PFSK-1 (cell line): ENCODE data around the gene EXOC6B.

Source experiments
- FOXP2 ChIP-seq: optimal IDR thresholded peaks from 2 replicates; pipeline ENCODE3; 2011; ENCODE audit warnings: borderline replicate concordance, control low read depth, inconsistent platforms; ENCODE audit not compliant: insufficient read depth; ENCODE audit errors: extremely low read length, extremely low read depth
- POLR2AphosphoS5 ChIP-seq: IDR thresholded peaks from 2 replicates; pipeline ENCODE4 v1.6.1; 2012; ENCODE audit warnings: low read depth, mild to moderate bottlenecking, control low read depth, low read length, moderate library complexity
- REST ChIP-seq, 2 experiments: IDR thresholded peaks; 2 replicates each; pipeline versions ENCODE4 v1.6.1 to v1.8.0; 2011 to 2012; ENCODE audit warnings: low read depth in 2 of 2, low read length in 2 of 2, control low read depth in 1 of 2, inconsistent platforms in 1 of 2, mild to moderate bottlenecking in 1 of 2, moderate library complexity in 1 of 2; ENCODE audit not compliant: insufficient read depth in 1 of 2
- SIN3A ChIP-seq: IDR thresholded peaks from 2 replicates; pipeline ENCODE4 v1.6.1; 2012; ENCODE audit warnings: mild to moderate bottlenecking, low read length, moderate library complexity, borderline replicate concordance; ENCODE audit not compliant: insufficient read depth
- TAF1 ChIP-seq: IDR thresholded peaks from 2 replicates; pipeline ENCODE4 v1.6.1; 2012; ENCODE audit warnings: low read length, control low read depth, borderline replicate concordance; ENCODE audit not compliant: insufficient read depth

Gene EXOC6B

GRCh38 chr2:72708236-72708635, 117.6 kb downstream of the EXOC6B start:
- TF ChIP-seq REST (IDR thresholded peaks at IDR 0.05; ENCODE audit: insufficient read depth in 1 of 2, low read depth in 2 of 2, low read length in 2 of 2) (no peak), POLR2AphosphoS5 (no peak), FOXP2 (no peak), TAF1 (no peak), SIN3A (no peak)

- TF ChIP-seq REST (IDR thresholded peaks at IDR 0.05; ENCODE audit: insufficient read depth in 1 of 2, low read depth in 2 of 2, low read length in 2 of 2) (no peak), FOXP2 (no peak), TAF1 (no peak), POLR2AphosphoS5 (no peak), SIN3A (no peak)
Observed at GRCh38 chr2:72698300-72698699, 127.5 kb downstream of the EXOC6B start.

- TF ChIP-seq FOXP2 (no peak), TAF1 (no peak), REST (IDR thresholded peaks at IDR 0.05; ENCODE audit: insufficient read depth in 1 of 2, low read depth in 2 of 2, low read length in 2 of 2) (no peak), SIN3A (no peak), POLR2AphosphoS5 (no peak)
Observed at GRCh38 chr2:72696559-72696958, 129.3 kb downstream of the EXOC6B start.

GRCh38 chr2:72695676-72696075, 130.2 kb downstream of the EXOC6B start:
- TF ChIP-seq REST (IDR thresholded peaks at IDR 0.05; ENCODE audit: insufficient read depth in 1 of 2, low read depth in 2 of 2, low read length in 2 of 2) (no peak), FOXP2 (no peak), TAF1 (no peak)
